Ovary (tissue), 9 donors: ENCODE data around the gene HOXB2. TPM values are rescaled to one million over a fixed set of nuclear protein-coding genes. Genes with fewer than 3 reads are reported as not detected.

ENCODE experiments used
- DNase-seq, 5 donors: peaks; one replicate each; pipeline ENCODE4 v3.0.0-alpha.2; 2019 to 2020
- H3K27ac ChIP-seq, 2 donors: fragments of 200-600 bp; one replicate each; pipeline versions ENCODE4 v1.5.1 to v1.8.0; 2019 to 2022
- H3K27me3 ChIP-seq: fragments of 200-600 bp; one replicate; pipeline ENCODE4 v1.8.0; 2022
- H3K36me3 ChIP-seq: fragments of 200-600 bp; sonication (generic); one replicate; pipeline ENCODE4 v1.5.1; 2019
- H3K4me1 ChIP-seq: one replicate; pipeline ENCODE4 v1.8.1; 2013; ENCODE audit warnings: mild to moderate bottlenecking, moderate library complexity; ENCODE audit not compliant: insufficient read depth
- H3K4me3 ChIP-seq: fragments of 200-600 bp; sonication (generic); one replicate; pipeline ENCODE4 v1.5.1; 2017
- H3K9me3 ChIP-seq, 2 donors: fragments of 200-600 bp in 1 of 2; sonication (generic) in 1 of 2; one replicate each; pipeline versions ENCODE4 v1.5.1 to v1.8.1; 2013 to 2019; ENCODE audit warnings: mild to moderate bottlenecking in 1 of 2, moderate library complexity in 1 of 2
- EP300 ChIP-seq: sonication (generic); formaldehyde crosslinking; IDR thresholded peaks from one replicate; pipeline ENCODE4 v1.6.1; 2017; ENCODE audit warnings: antibody characterized with exemption
- POLR2A ChIP-seq: fragments of 450-650 bp; IDR thresholded peaks from one replicate; pipeline ENCODE4 v1.6.1; 2017; ENCODE audit warnings: antibody characterized with exemption, mild to moderate bottlenecking, moderate library complexity
- WGBS, 3 donors: extraction: QIAGEN DNeasy Blood & Tissue Kit in 1 of 3; methylation state at CpG; one replicate each; pipeline versions ENCODE4 v1.1.5 to v1.1.7; 2013 to 2017; 5-methylcytosine and 5-hydroxymethylcytosine counted together
- intact Hi-C, 4 donors: fragments of 100-400 bp; cut with DNase I; formaldehyde crosslinking; loops; one replicate each; pipeline versions ENCODE4 v1.11.0 to v1.15.1; 2022 to 2023
- polyA plus RNA-seq, 2 donors: library from polyadenylated mRNA; stranded (reverse); fragments of 200-250 nt in 1 of 2; fragments of 350-450 nt in 1 of 2; fragmentation: Illumina TruSeq in 1 of 2; extraction: RNeasy Lipid Tissue Mini Kit (QIAGEN cat#74804) in 1 of 2; gene quantifications; one replicate each; pipeline ENCODE4 v1.2.3, GENCODE V29; 2013 to 2014
- total RNA-seq, 7 donors: library from RNA; depleted of rRNA in 2 of 7; stranded (reverse); fragments of >200 nt in 2 of 7; fragmentation: NEBNext Ultra II Directional in 3 of 7; extraction: Animal tissue kit (Norgen Biotek cat#: 25700) in 3 of 7; gene quantifications; one replicate each; pipeline versions ENCODE4 v1.1.0 to v1.2.4, GENCODE V29; 2016 to 2023
- TF ChIP-seq, protein P1 (sequence below), 3 donors: fragments of 450-650 bp in 2 of 3; fragments of 200-600 bp in 1 of 3; IDR thresholded peaks; one replicate each; pipeline versions ENCODE4 v1.5.1 to v1.8.0; 2016 to 2022; ENCODE audit warnings: antibody characterized with exemption in 3 of 3, mild to moderate bottlenecking in 1 of 3
- donor health status: DM: no; HTN: no; CAD: no; lungs with moderate emphysema.
- donor health status: DM: no; HTN: no; CAD: no.
- donor health status: Bipolar disorder and iron deficiency.
- donor health status: DM: yes; HTN: yes; CAD: no.
- donor health status: DM: no; HTN: no; CAD: no.
- donor health status: DM: yes; HTN: yes; CAD: no.

Gene HOXB2
- total and polyA plus RNA-seq, 9 donors: 1.2 to 24.5 (median 7.0) TPM

DNA sequence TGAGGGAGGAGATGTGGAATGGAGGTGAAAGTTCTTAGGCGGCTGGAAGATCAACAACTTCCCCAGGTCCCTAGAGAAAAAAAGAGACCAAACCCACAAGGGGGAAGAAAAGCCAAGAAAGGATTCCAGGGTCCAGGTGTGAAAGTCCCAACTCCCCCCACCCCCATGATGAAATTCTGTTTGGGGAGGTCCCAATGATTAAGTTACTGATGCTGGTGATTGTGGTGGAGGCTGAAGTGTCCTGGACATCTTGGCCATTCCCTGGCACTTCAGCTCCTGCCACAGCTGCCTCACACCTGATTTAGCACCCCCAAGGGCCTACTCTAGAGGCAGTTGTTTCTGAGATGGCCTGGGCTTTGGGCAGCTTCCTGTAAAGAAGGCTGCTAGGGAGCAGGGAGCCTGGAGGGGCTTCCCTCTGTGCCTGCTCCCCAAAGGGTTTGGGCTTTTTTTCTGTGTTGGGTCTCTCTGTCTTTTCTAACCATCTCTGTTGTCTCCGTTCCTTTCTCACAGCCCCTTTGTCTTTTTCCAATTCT lies 20.2 kb upstream of the HOXB2 start:
- no peaks in the 10 kb centered on the region for H3K27me3 ChIP-seq

DNA sequence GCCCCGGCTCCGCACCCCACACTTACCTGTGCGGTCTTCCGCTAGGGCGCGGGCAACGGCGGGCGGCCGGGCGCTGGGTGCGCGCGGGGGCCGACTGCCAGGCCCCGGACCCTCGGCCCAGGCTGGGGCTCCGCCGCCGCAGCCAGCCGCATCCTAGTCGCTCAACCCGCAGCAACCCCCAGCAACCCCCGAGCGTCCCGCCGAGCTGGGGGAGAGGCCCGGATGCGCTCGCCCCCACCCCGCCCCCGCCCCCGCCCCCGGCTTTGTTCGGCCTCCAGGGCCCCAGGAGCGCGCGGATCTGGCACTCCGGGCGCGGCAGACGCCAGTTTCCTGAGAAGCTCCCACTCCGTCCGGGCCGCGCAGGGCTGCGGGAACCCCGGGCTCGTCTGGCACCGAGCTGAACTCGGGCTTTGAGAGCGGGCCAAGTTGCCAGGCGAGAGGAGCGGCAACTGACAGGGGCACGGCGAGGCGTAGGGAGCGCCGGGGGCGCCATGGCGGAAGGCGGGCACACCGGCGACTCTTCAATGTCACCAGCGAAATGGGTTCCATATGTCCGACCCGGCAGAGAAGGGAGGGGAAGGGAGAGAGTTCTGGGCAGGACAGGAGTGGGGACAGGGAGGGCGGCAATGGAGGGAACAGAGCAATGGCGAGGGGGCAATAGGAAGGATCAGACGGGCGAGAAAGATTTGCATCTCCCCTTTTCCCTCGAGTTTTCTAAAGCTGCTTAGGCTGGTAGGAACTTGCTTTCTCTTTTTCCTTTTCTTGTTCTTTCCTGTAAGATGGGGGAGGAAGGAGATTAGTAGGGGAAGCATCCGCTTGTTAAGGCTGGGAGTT lies 19.5 kb upstream of the HOXB2 start:
- TF ChIP-seq EP300 (no peak), POLR2A (no peak)
- TF ChIP-seq, protein P1, sequence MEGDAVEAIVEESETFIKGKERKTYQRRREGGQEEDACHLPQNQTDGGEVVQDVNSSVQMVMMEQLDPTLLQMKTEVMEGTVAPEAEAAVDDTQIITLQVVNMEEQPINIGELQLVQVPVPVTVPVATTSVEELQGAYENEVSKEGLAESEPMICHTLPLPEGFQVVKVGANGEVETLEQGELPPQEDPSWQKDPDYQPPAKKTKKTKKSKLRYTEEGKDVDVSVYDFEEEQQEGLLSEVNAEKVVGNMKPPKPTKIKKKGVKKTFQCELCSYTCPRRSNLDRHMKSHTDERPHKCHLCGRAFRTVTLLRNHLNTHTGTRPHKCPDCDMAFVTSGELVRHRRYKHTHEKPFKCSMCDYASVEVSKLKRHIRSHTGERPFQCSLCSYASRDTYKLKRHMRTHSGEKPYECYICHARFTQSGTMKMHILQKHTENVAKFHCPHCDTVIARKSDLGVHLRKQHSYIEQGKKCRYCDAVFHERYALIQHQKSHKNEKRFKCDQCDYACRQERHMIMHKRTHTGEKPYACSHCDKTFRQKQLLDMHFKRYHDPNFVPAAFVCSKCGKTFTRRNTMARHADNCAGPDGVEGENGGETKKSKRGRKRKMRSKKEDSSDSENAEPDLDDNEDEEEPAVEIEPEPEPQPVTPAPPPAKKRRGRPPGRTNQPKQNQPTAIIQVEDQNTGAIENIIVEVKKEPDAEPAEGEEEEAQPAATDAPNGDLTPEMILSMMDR (IDR thresholded peaks at IDR 0.05): no peak
- WGBS, 3 donors: 4 to 8% (median 5%) methylated on average over 23 to 73 of the region's 73 CpGs
- H3K9me3 ChIP-seq: no peaks in the 10 kb centered on the region
- no peaks in the 10 kb centered on the region for H3K36me3 ChIP-seq
- no peaks in the 10 kb centered on the region for H3K27me3 ChIP-seq
- no peaks in the 10 kb centered on the region for H3K4me1 ChIP-seq
- intact Hi-C loops: no loop called here
- DNase-seq: no peak
- H3K4me3 ChIP-seq: peak overlapping the region; percentile 32
- no peak overlapping the region for H3K27ac ChIP-seq

More for the DNA sequence above, 20.2 kb upstream of the HOXB2 start:
- intact Hi-C loops: no loop called here
- TF ChIP-seq POLR2A: no peak
- no peak for TF ChIP-seq EP300
- TF ChIP-seq, protein P1 (IDR thresholded peaks at IDR 0.05): no peak
- Histone ChIP-seq H3K9me3 (no peaks in the 10 kb centered on the region), H3K4me3 (no peak overlapping the region), H3K4me1 (no peaks in the 10 kb centered on the region), H3K36me3 (no peaks in the 10 kb centered on the region), H3K27ac (no peak overlapping the region)
- DNase-seq: no peak
- 40 to 58% (median 57%) methylated on average over 2 of the region's 2 CpGs for WGBS, 3 donors

DNA sequence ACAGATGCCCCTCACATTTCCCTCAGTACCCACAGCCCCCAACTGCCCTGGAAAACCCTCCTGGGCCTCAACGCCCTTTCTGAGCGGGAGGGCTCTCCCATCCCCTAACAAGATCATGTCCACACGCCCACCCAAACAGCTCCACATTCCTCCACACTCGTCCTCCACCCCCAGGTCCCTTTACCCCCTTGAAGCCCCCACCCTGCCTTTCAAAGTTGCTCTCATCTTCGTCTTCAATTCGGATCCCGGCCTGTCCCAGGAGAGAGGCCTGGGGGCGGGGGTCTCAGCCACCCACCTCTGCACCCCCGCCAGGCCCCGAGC lies 18.9 kb upstream of the HOXB2 start:
- Histone ChIP-seq H3K4me1 (no peaks in the 10 kb centered on the region), H3K9me3 (no peaks in the 10 kb centered on the region), H3K4me3 (peak overlapping the region; percentile 32), H3K36me3 (no peaks in the 10 kb centered on the region), H3K27ac (no peak overlapping the region), H3K27me3 (no peaks in the 10 kb centered on the region)
- DNase-seq: no peak
- TF ChIP-seq POLR2A: no peak
- TF ChIP-seq, protein P1 (IDR thresholded peaks at IDR 0.05): no peak
- TF ChIP-seq EP300: no peak
- WGBS, 3 donors: 11 to 28% (median 12%) methylated on average over 10 of the region's 10 CpGs
- intact Hi-C loops: no loop called here

DNA sequence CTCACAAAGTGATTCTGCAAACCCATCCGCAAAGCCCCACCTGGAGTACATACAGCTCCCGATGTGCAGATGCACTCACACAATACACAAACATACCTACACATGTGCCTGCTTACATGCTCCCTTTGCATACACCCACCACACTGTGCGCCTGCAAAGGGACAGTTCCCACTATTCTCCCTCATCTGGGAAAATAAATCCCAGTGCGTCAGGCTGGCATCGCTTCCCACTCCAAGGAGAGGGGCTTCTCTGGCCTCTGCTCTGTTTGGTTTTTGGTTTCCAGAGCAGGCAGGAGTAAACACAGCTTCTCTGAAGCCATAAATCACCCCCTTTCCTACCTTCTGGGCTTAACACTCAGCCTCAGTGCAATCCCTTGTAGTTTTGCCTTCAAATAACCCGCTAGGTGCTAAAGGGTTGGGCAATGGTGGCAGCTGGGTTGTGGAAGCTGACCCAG lies 18.5 kb upstream of the HOXB2 start:
- H3K27ac ChIP-seq: no peak overlapping the region
- no peaks in the 10 kb centered on the region for H3K36me3 ChIP-seq
- no peak overlapping the region for H3K4me3 ChIP-seq
- TF ChIP-seq, protein P1 (IDR thresholded peaks at IDR 0.05): no peak
- no peak for TF ChIP-seq POLR2A
- TF ChIP-seq EP300: no peak
- intact Hi-C loops: no loop called here
- DNase-seq: no peak
- 28 to 68% (median 41%) methylated on average over 6 of the region's 6 CpGs for WGBS, 3 donors
- H3K9me3 ChIP-seq: no peaks in the 10 kb centered on the region
- no peaks in the 10 kb centered on the region for H3K27me3 ChIP-seq
- no peaks in the 10 kb centered on the region for H3K4me1 ChIP-seq
